NB4 (cell line): ENCODE data around the gene MACROD2.

ENCODE experiments used
- MYC ChIP-seq: IDR thresholded peaks from 2 replicates; pipeline ENCODE4 v1.6.1; 2011; ENCODE audit warnings: low read depth, low read length
- POLR2A ChIP-seq: IDR thresholded peaks from 2 replicates; pipeline ENCODE4 v1.6.1; 2011; ENCODE audit warnings: mild to moderate bottlenecking; ENCODE audit not compliant: insufficient read length; ENCODE audit errors: extremely low read depth
- TF ChIP-seq, protein P1 (sequence below): IDR thresholded peaks from one replicate; pipeline ENCODE4 v1.5.1; 2012; ENCODE audit warnings: low read depth, low read length
- TF ChIP-seq, protein P2 (sequence below): IDR thresholded peaks from 2 replicates; pipeline ENCODE4 v1.6.1; 2011; ENCODE audit warnings: low read depth, low read length

DNA sequence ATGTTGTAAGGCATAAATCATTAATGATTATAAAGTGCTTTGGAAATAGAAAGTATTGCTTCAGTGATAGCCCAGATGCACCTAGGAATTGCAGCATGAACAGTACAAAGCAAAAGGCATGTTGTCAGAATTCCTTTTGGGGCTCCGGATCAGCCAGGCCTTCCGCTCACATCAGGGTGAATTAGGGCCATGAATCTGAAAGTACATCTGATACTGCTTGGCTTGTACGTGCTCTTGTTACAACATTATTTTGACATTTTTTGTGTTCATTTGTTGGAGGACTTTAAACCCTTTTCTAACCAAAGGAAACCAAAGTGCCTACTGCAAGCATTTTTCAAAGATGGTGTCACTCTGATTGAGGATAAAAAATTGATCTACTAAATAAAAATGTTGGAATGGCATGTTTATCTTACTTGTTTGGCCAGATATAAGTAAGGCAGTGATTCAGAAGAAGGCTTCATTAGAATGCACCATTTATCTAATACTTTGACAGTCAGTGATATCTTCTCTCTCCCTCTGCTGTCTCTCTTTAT lies 1347.7 kb downstream of the MACROD2 start:
- TF ChIP-seq POLR2A (no peak), MYC (no peak)
- TF ChIP-seq, protein P1, sequence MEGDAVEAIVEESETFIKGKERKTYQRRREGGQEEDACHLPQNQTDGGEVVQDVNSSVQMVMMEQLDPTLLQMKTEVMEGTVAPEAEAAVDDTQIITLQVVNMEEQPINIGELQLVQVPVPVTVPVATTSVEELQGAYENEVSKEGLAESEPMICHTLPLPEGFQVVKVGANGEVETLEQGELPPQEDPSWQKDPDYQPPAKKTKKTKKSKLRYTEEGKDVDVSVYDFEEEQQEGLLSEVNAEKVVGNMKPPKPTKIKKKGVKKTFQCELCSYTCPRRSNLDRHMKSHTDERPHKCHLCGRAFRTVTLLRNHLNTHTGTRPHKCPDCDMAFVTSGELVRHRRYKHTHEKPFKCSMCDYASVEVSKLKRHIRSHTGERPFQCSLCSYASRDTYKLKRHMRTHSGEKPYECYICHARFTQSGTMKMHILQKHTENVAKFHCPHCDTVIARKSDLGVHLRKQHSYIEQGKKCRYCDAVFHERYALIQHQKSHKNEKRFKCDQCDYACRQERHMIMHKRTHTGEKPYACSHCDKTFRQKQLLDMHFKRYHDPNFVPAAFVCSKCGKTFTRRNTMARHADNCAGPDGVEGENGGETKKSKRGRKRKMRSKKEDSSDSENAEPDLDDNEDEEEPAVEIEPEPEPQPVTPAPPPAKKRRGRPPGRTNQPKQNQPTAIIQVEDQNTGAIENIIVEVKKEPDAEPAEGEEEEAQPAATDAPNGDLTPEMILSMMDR: no peak
- TF ChIP-seq, protein P2, sequence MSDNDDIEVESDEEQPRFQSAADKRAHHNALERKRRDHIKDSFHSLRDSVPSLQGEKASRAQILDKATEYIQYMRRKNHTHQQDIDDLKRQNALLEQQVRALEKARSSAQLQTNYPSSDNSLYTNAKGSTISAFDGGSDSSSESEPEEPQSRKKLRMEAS: no peak
